Right lobe of liver (tissue), 6 donors: ENCODE data around the gene ADARB1. TPM values are rescaled to one million over a fixed set of nuclear protein-coding genes. Genes with fewer than 3 reads are reported as not detected.

Experiments used
- ATAC-seq, 4 donors: fragments of 200-7000 bp; cut with Tn5 transposase; one replicate each; pipeline ENCODE4 v1.9.1; 2020; ENCODE audit warnings: mild to moderate bottlenecking in 4 of 4, moderate library complexity in 4 of 4
- DNase-seq, 3 donors: peaks; one replicate each; pipeline ENCODE4 v3.0.0-alpha.2; 2020
- H3K27ac ChIP-seq, 3 donors: fragments of 200-600 bp; one replicate each; pipeline ENCODE4 v1.8.0; 2022
- H3K27me3 ChIP-seq, 2 donors: fragments of 200-600 bp; one replicate each; pipeline ENCODE4 v1.8.0; 2022
- H3K36me3 ChIP-seq, 4 donors: fragments of 200-600 bp; sonication (generic) in 1 of 4; one replicate each; pipeline versions ENCODE4 v1.5.1 to v1.8.0; 2017 to 2022; ENCODE audit warnings: control low read depth in 1 of 4
- H3K4me1 ChIP-seq, 4 donors: fragments of 200-600 bp; sonication (generic) in 1 of 4; one replicate each; pipeline versions ENCODE4 v1.5.1 to v1.8.0; 2017 to 2022; ENCODE audit warnings: control low read depth in 1 of 4
- H3K4me3 ChIP-seq, 3 donors: fragments of 200-600 bp; one replicate each; pipeline ENCODE4 v1.8.0; 2022
- H3K9me3 ChIP-seq, 4 donors: fragments of 200-600 bp; sonication (generic) in 1 of 4; one replicate each; pipeline versions ENCODE4 v1.5.1 to v1.8.0; 2017 to 2022; ENCODE audit warnings: control low read depth in 1 of 4
- CTCF ChIP-seq, 4 donors: fragments of 200-600 bp in 3 of 4; fragments of 450-650 bp in 1 of 4; IDR thresholded peaks; one replicate each; pipeline versions ENCODE4 v1.5.1 to v1.8.0; 2016 to 2022; ENCODE audit warnings: antibody characterized with exemption in 4 of 4, mild to moderate bottlenecking in 2 of 4
- POLR2A ChIP-seq: fragments of 450-650 bp; IDR thresholded peaks from one replicate; pipeline ENCODE4 v1.6.1; 2017; ENCODE audit warnings: antibody characterized with exemption, mild to moderate bottlenecking
- WGBS: methylation state at CpG from one replicate; pipeline ENCODE4 v1.1.6; 2018; ENCODE audit warnings: low coverage, low lambda C conversion rate; ENCODE audit not compliant: insufficient coverage; ENCODE audit errors: missing lambda C conversion rate; 5-methylcytosine and 5-hydroxymethylcytosine counted together
- intact Hi-C, 2 donors: fragments of 100-400 bp; cut with DNase I; formaldehyde crosslinking; loops; one replicate each; pipeline versions ENCODE4 v1.11.2 to v1.14.1; 2022
- total RNA-seq, 6 experiments: library from RNA; depleted of rRNA in 2 of 6; stranded (reverse); fragments of >200 nt in 2 of 6; fragmentation: NEBNext Ultra II Directional in 3 of 6; extraction: Animal tissue kit (Norgen Biotek cat#: 25700) in 3 of 6; gene quantifications; one replicate each; pipeline versions ENCODE4 v1.1.0 to v1.2.4, GENCODE V29; 2016 to 2023
- donor health status: DM: no; HTN: yes; CAD: no.
- donor health status: DM: no; HTN: no; CAD: no.
- donor health status: DM: no; HTN: no; CAD: no.
- donor health status: DM: no; HTN: yes; CAD: no.
- donor health status: DM: no; HTN: yes; CAD: no.

ADARB1 gene
- total RNA-seq, 6 experiments from 2014 or later = 4.7 to 9.9 (median 8.6) TPM

GRCh38 chr21:45108034-45108790, 33.8 kb downstream of the ADARB1 start:
- peaks cover 0 to 6% (median 6%) of the 10 kb centered on the region in 4 donors for H3K4me1 ChIP-seq
- no peaks in the 10 kb centered on the region for H3K9me3 ChIP-seq
- H3K36me3 ChIP-seq = no peaks in the 10 kb centered on the region
- DNase-seq (no peak), ATAC-seq (no peak)
- no peak for TF ChIP-seq CTCF (IDR thresholded peaks at IDR 0.05)
- TF ChIP-seq POLR2A = no peak
- H3K27me3 ChIP-seq = no peaks in the 10 kb centered on the region
- WGBS = 86% methylated on average over 6 of the region's 6 CpGs
- intact Hi-C loops = no loop called here
- no peak overlapping the region for H3K4me3 ChIP-seq
- H3K27ac ChIP-seq = no peak overlapping the region

GRCh38 chr21:45108808-45109781, 34.7 kb downstream of the ADARB1 start:
- no peaks in the 10 kb centered on the region for H3K36me3 ChIP-seq
- TF ChIP-seq CTCF (IDR thresholded peaks at IDR 0.05) (no peak), POLR2A (no peak)
- ATAC-seq = no peak
- WGBS = 84% methylated on average over 43 of the region's 44 CpGs
- H3K4me3 ChIP-seq = no peak overlapping the region
- no peaks in the 10 kb centered on the region for H3K9me3 ChIP-seq
- H3K27me3 ChIP-seq = no peaks in the 10 kb centered on the region
- DNase-seq = no peak
- H3K4me1 ChIP-seq = peaks cover 0 to 6% (median 6%) of the 10 kb centered on the region in 4 donors
- intact Hi-C loops = no loop called here
- peak overlapping the region in 2 of 3 donors; percentile 40 to 55 for H3K27ac ChIP-seq

- no peaks in the 10 kb centered on the region for H3K36me3 ChIP-seq
- DNase-seq = no peak
- TF ChIP-seq POLR2A (no peak), CTCF (IDR thresholded peaks at IDR 0.05) (no peak)
- 41% methylated on average over 14 of the region's 15 CpGs for whole genome bisulfite sequencing
- intact Hi-C loops = no loop called here
- no peaks in the 10 kb centered on the region for H3K27me3 ChIP-seq
- no peaks in the 10 kb centered on the region for H3K9me3 ChIP-seq
- H3K27ac ChIP-seq = peak overlapping the region in 2 of 3 donors; percentile 40 to 55
- peak; percentile 31 to 69 (median 50) for ATAC-seq
- H3K4me3 ChIP-seq = no peak overlapping the region
- no peaks in the 10 kb centered on the region for H3K4me1 ChIP-seq
These were observed 35.6 kb downstream of the ADARB1 start for GRCh38 chr21:45109831-45110492.

- ATAC-seq = peak; percentile 26 to 64 (median 48)
- intact Hi-C loops = no loop called here
- no peaks in the 10 kb centered on the region for H3K27me3 ChIP-seq
- H3K9me3 ChIP-seq = no peaks in the 10 kb centered on the region
- H3K4me3 ChIP-seq = no peak overlapping the region
- TF ChIP-seq POLR2A = no peak
- no peak for TF ChIP-seq CTCF (IDR thresholded peaks at IDR 0.05)
- 55% methylated on average over 12 of the region's 18 CpGs for WGBS
- H3K36me3 ChIP-seq = no peaks in the 10 kb centered on the region
- DNase-seq = no peak
- no peak overlapping the region for H3K27ac ChIP-seq
- no peaks in the 10 kb centered on the region for H3K4me1 ChIP-seq
These were observed 36.7 kb downstream of the ADARB1 start for GRCh38 chr21:45110873-45111624.
